Small intestine (tissue), 7 donors: ENCODE measurements around the gene PTGES. TPM values are rescaled to one million over a fixed set of nuclear protein-coding genes. Genes with fewer than 3 reads are reported as not detected.

Experiments
- DNase-seq, 2 donors: peaks; one replicate each; pipeline versions ENCODE4 v3.0.0 to v3.0.0-alpha.2; 2013
- FAIRE-seq: peaks from 2 replicates; lab custom pipeline; 2012; peaks lifted over from hg19 to GRCh38; lab: Jason Lieb, UNC
- H3K27ac ChIP-seq, 3 donors: one replicate each; pipeline ENCODE4 v1.5.1; 2013; ENCODE audit warnings: low read length in 2 of 3, mild to moderate bottlenecking in 2 of 3, control low read depth in 1 of 3, inconsistent platforms in 1 of 3, low read depth in 1 of 3, moderate library complexity in 1 of 3
- H3K27me3 ChIP-seq, 3 donors: one replicate each; pipeline ENCODE4 v1.6.1; 2013; ENCODE audit warnings: low read length in 3 of 3, inconsistent platforms in 1 of 3; ENCODE audit not compliant: control insufficient read depth in 3 of 3, insufficient read depth in 3 of 3
- H3K36me3 ChIP-seq, 3 donors: one replicate each; pipeline ENCODE4 v1.6.1; 2013; ENCODE audit warnings: low read length in 3 of 3, inconsistent platforms in 1 of 3, low read depth in 1 of 3, mild to moderate bottlenecking in 1 of 3, moderate library complexity in 1 of 3; ENCODE audit not compliant: control insufficient read depth in 3 of 3, insufficient read depth in 2 of 3
- H3K4me1 ChIP-seq, 3 donors: one replicate each; pipeline ENCODE4 v1.6.1; 2013; ENCODE audit warnings: low read length in 2 of 3, inconsistent platforms in 1 of 3, low read depth in 1 of 3, mild to moderate bottlenecking in 1 of 3, moderate library complexity in 1 of 3; ENCODE audit not compliant: control insufficient read depth in 3 of 3, insufficient read depth in 2 of 3
- H3K4me3 ChIP-seq, 3 donors: one replicate each; pipeline ENCODE4 v1.5.1; 2013; ENCODE audit warnings: low read length in 3 of 3, control low read depth in 1 of 3, inconsistent platforms in 1 of 3, low read depth in 1 of 3, mild to moderate bottlenecking in 1 of 3, moderate library complexity in 1 of 3
- H3K9me3 ChIP-seq, 2 donors: one replicate each; pipeline ENCODE4 v1.6.1; 2013; ENCODE audit warnings: low read depth in 1 of 2, low read length in 1 of 2; ENCODE audit not compliant: control insufficient read depth in 2 of 2, insufficient read depth in 1 of 2
- WGBS, 3 donors: extraction: QIAGEN DNeasy Blood & Tissue Kit; methylation state at CpG; one replicate each; pipeline ENCODE4 v1.1.7; 2013; 5-methylcytosine and 5-hydroxymethylcytosine counted together
- polyA plus RNA-seq, 4 donors: library from polyadenylated mRNA; stranded (reverse) in 3 of 4; unstranded in 1 of 4; fragments of 200-250 nt in 3 of 4; fragments of 120-200 nt in 1 of 4; gene quantifications; one replicate each; pipeline versions ENCODE4 v1.2.1 to v1.2.3, GENCODE V29; 2013
- donor health status: healthy with polysubstance abuse.
- donor health status: control.
- donor health status: control.
- donor health status: Bipolar disorder and iron deficiency.
- donor health status: healthy.

The PTGES gene
- polyA plus RNA-seq, 4 donors = 1.6 to 8.4 (median 6.1) TPM; not detected in 1

DNA sequence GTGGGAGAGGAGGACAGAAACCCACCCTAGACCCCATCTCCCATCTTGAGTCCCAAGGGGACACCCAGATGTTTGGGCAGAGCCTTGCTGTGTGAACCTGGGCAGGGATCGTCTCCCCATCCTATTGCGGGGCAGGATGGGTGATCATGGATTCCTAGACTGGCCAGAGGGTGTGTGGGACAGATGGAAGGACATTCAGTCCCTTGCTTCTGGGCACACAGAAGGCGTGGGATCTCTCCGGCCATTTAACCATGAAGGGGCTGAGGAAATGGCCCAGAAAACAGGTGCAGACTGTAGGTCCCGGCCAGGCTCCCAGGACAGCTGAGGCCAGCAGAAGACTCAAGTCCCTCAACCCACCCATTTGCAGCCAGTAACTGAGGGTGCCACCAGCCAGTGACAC is 29.9 kb downstream of the PTGES start:
- no peak overlapping the region for H3K4me3 ChIP-seq
- 75 to 93% (median 93%) methylated on average over 5 of the region's 5 CpGs for WGBS, 3 donors
- H3K4me1 ChIP-seq = no peaks in the 10 kb centered on the region
- FAIRE-seq (no peak), DNase-seq (no peak)
- no peak overlapping the region for H3K27ac ChIP-seq
- H3K36me3 ChIP-seq = no peaks in the 10 kb centered on the region
- peaks cover 0 to 10% (median 0%) of the 10 kb centered on the region in 3 donors for H3K27me3 ChIP-seq
- H3K9me3 ChIP-seq = peaks cover 0 to 2% of the 10 kb centered on the region in 2 donors

DNA sequence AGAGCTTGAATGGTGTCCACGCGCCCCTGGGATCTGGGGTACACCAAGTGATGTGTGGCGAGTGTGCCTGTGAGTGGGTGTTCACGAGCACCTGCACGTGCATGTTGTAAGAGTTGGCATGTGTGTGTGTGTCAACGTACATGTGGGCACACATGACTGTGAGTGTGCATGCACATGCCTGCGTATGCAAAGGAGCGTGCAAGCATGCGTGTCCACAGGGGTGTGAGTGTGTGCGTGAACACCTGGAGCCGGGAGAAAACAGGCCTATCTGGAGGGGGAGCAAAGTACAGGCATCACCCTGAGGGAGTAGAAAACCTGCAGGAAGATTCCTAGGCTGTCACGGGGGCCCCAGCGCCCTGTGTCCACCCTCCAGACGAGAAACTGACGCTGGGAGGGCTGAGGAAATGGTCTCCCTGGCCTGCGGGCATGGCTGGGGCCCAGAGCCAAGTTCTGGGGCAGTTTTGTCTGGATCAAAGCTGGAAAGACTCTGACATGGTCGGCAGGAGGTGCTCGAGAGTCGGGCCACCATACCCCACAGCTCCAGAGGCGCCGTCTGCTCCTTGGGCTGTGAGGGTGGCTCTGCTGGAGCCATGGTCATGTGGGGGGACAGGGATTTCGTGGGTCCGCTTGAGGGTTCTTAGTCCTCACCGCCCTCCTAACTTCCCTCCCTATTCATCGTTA is 31.8 kb downstream of the PTGES start:
- H3K27ac ChIP-seq = no peak overlapping the region
- DNase-seq (no peak), FAIRE-seq (no peak)
- no peaks in the 10 kb centered on the region for H3K4me1 ChIP-seq
- no peaks in the 10 kb centered on the region for H3K36me3 ChIP-seq
- WGBS, 3 donors = 47 to 75% (median 58%) methylated on average over 25 of the region's 25 CpGs
- peaks cover 0 to 2% of the 10 kb centered on the region in 2 donors for H3K9me3 ChIP-seq
- no peak overlapping the region for H3K4me3 ChIP-seq
- peaks cover 0 to 12% (median 0%) of the 10 kb centered on the region in 3 donors for H3K27me3 ChIP-seq

DNA sequence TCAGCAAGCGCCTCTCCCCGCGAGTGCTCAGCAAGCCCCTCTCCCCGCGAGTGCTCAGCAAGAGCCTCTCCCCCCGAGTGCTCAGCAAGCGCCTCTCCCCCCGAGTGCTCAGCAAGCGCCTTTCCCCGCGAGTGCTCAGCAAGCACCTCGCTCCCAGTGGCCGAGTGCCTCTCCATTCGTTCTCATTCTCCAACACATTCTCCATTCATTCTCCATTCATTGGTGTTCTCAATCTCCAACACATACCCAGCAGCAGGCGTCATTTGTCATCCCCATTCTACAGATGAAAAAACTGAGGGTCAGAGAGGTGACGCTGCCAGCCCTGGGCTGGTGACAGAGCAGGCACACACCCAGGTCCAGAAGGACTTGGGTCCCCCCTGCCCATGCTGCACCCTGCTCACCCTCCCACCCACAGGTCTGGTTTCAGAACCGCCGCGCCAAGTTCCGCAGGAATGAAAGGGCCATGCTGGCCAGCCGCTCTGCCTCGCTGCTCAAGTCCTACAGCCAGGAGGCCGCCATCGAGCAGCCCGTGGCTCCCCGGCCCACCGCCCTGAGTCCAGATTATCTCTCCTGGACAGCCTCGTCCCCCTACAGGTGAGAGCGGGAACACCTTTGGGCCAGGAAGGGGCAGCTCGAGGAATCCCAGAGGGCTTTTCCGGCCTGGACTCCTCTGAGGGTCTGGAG is 32.5 kb downstream of the PTGES start:
- DNase-seq = no peak
- no peaks in the 10 kb centered on the region for H3K36me3 ChIP-seq
- H3K4me3 ChIP-seq = no peak overlapping the region
- no peak overlapping the region for H3K27ac ChIP-seq
- peaks cover 0 to 10% (median 0%) of the 10 kb centered on the region in 3 donors for H3K27me3 ChIP-seq
- H3K4me1 ChIP-seq = no peaks in the 10 kb centered on the region
- peaks cover 0 to 2% of the 10 kb centered on the region in 2 donors for H3K9me3 ChIP-seq
- WGBS, 3 donors = 74 to 84% (median 78%) methylated on average over 31 of the region's 31 CpGs
- FAIRE-seq = no peak

DNA sequence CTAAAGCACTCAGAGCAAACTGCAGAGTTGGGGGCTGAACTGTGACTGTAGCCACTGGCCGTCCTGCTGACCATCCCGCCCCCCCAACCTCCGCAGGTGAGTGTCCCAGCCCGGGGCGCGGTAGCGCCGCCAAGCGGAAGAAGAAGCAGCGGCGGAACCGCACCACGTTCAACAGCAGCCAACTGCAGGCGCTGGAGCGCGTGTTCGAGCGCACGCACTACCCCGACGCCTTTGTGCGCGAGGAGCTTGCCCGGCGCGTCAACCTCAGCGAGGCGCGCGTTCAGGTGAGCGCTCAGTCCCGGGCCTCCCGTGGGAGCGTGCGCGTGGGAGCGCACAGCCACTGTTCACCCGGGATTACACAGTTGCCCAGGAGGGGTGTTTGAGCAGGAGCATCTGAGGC is 33.7 kb downstream of the PTGES start:
- no peak for FAIRE-seq
- H3K27me3 ChIP-seq = peaks cover 0 to 12% (median 0%) of the 10 kb centered on the region in 3 donors
- peaks cover 0 to 2% of the 10 kb centered on the region in 2 donors for H3K9me3 ChIP-seq

DNA sequence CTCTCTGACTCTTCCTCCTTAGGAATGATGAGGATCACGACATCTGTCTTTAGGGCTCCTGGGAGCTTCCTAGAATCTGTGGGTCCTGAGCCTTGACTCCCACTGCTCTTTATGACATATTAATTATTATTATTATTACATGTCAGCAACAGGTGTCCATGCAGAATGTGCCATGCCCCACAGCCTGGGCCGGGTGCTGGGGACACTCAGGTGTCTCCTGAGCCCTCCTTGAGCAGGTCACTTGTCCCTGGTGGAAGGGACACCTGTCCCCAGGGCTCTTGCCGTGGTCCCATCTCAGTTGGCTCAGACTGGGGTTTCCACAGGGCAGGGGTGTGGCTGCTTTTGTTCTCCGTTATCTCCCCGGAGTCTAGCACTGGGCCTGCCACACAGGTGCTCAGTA is 34.2 kb downstream of the PTGES start:
- no peaks in the 10 kb centered on the region for H3K4me1 ChIP-seq
- DNase-seq (no peak), FAIRE-seq (no peak)
- 29 to 72% (median 52%) methylated on average over 5 of the region's 5 CpGs for WGBS, 3 donors
- peaks cover 0 to 12% (median 0%) of the 10 kb centered on the region in 3 donors for H3K27me3 ChIP-seq
- peaks cover 0 to 2% of the 10 kb centered on the region in 2 donors for H3K9me3 ChIP-seq
- no peak overlapping the region for H3K27ac ChIP-seq
- H3K4me3 ChIP-seq = no peak overlapping the region
- H3K36me3 ChIP-seq = no peaks in the 10 kb centered on the region

More for the DNA sequence above, 33.7 kb downstream of the PTGES start:
- Histone ChIP-seq H3K36me3 (no peaks in the 10 kb centered on the region), H3K4me3 (no peak overlapping the region), H3K4me1 (no peaks in the 10 kb centered on the region), H3K27ac (no peak overlapping the region)
- 67 to 74% (median 68%) methylated on average over 33 to 38 of the region's 38 CpGs for WGBS, 3 donors
- DNase-seq = no peak

DNA sequence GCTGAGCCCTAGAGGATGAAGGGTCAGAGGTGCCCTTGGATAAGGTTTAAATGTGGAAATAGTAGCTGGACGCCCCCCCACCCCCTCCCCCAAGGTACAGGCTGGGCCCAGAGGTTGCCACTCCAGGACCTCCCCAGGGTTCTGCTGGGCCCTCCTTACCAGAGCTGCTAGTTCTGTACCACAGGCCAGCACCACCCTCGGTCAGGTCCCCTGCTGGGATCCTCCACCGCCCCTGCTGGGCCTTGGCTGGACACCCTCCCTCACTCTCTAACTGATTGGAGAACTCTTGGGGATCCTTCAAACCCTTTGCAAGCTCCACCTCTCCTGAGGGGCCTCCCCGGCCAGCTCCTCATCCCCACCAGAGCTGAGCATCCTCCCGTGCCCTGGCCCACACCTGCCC is 34.9 kb downstream of the PTGES start:
- H3K4me1 ChIP-seq = no peaks in the 10 kb centered on the region
- no peak overlapping the region for H3K4me3 ChIP-seq
- H3K9me3 ChIP-seq = peaks cover 0 to 2% of the 10 kb centered on the region in 2 donors
- FAIRE-seq (no peak), DNase-seq (no peak)
- H3K27ac ChIP-seq = no peak overlapping the region
- peaks cover 0 to 16% (median 0%) of the 10 kb centered on the region in 3 donors for H3K27me3 ChIP-seq
- no peaks in the 10 kb centered on the region for H3K36me3 ChIP-seq
- 69 to 78% (median 73%) methylated on average over 4 to 5 of the region's 5 CpGs for WGBS, 3 donors

DNA sequence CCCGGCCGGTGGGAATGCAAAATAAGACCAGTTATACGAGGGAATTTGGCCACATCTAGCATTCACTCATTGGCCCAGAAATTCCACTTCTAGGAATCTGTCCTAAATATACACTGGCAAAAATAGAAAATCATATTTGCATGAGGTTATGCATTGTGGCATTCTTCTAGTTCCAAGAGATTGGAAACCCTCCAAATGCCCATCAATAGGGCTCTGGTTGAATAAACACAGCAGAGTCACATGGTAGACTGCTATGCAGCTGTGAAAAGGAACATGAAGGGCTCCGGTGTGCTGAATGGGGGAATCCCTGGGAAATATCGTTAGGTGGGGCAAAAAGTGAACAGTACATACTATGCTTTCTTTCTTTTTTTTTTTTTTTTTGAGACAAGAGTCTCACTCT is 36.8 kb downstream of the PTGES start:
- no peak overlapping the region for H3K4me3 ChIP-seq
- DNase-seq (no peak), FAIRE-seq (no peak)
- H3K27me3 ChIP-seq = peaks cover 0 to 24% (median 0%) of the 10 kb centered on the region in 3 donors
- no peaks in the 10 kb centered on the region for H3K4me1 ChIP-seq
- H3K27ac ChIP-seq = no peak overlapping the region
- WGBS, 3 donors = 70 to 73% (median 71%) methylated on average over 5 of the region's 5 CpGs
- no peaks in the 10 kb centered on the region for H3K36me3 ChIP-seq
- H3K9me3 ChIP-seq = peaks cover 0 to 2% of the 10 kb centered on the region in 2 donors

DNA sequence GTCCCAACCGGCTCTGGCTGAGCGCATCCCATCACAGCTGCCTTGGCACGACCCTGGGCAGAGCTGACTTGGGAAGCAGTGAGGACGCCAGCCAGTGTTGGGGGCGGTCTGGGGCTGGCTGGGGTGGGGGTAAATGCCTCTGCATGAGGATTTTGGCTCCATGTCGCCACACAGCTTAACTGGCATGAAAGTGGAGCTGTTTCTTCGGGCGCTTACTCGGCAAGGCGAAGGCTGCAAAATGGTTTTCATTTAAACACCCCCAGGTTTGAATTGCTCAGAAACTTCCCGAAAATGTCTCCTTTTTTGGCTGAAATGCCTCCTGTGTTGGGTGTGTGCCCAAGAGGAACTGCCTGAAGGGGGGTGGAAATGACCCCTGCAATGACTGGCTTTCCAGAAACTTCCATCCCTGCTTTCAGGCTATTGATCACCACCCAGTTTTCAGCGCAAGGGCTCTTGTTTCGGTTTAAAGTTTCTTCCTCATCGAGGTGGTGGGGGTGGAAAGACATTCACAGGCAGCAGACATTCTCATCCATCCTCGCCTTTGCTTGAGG is 38.3 kb downstream of the PTGES start:
- DNase-seq = no peak
- H3K27me3 ChIP-seq = peaks cover 0 to 24% (median 2%) of the 10 kb centered on the region in 3 donors
- no peaks in the 10 kb centered on the region for H3K36me3 ChIP-seq
- no peak for FAIRE-seq
- H3K27ac ChIP-seq = no peak overlapping the region
- H3K4me3 ChIP-seq = no peak overlapping the region
- H3K4me1 ChIP-seq = no peaks in the 10 kb centered on the region
- 74 to 77% (median 75%) methylated on average over 15 of the region's 15 CpGs for WGBS, 3 donors
- H3K9me3 ChIP-seq = peaks cover 0 to 2% of the 10 kb centered on the region in 2 donors
